ENCODE results near the gene TEKTIP1. TPM values are rescaled to one million over a fixed set of nuclear protein-coding genes. Genes with fewer than 3 reads are reported as not detected.

Gene TEKTIP1
- total RNA-seq, 1 donor from 2014 or later: 0.68 TPM

DNA sequence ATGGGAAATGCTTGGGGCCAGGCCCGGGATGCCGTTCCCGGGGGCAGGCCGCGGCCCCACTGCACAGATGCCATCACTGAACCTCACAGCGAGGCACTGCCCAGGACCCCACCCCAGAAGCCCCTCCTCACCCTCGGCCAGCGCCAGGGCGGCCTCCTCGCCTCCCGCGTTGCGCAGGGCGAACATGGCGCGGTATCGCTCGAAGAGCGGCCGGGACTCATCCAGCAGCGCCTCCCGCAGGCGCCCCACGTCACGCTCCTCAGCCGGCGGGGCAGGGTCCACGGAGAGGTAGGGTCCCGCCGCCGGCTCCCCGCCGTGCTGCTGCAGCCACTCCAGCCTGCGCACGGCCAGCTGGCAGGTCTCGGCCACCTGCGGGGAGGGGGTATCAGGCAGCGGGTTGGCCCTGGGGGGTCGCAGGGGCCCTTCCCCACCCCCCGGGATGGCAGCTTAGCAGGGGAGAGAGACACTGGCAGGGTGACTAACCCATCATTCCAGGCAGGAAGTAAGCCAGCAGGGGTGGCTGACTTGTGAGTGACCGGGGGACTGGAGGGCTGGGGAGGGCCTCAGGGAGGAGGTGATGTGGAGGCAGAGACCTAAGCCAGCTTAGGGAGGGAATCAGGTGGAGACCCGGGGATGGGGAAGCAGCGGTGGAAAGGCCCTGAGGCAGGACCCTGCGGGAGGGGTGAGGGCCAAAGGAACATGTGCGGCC lies 46.7 kb upstream of the TEKTIP1 start:
- Histone ChIP-seq H4K20me1 (ENCODE audit: insufficient read depth, low read length) (peaks cover 4% of the 10 kb centered on the region), H3K4me1 (ENCODE audit: insufficient read depth, low read length) (no peaks in the 10 kb centered on the region), H2AFZ (ENCODE audit: low read depth, low read length) (no peak overlapping the region), H3K36me3 (ENCODE audit: insufficient read depth, low read length) (peaks cover 6% of the 10 kb centered on the region), H3K4me2 (ENCODE audit: low read length) (no peak overlapping the region), H3K9ac (ENCODE audit: low read length) (no peak overlapping the region), H3K9me3 (ENCODE audit: insufficient read depth, low read depth, low read length) (no peaks in the 10 kb centered on the region), H3K27ac (ENCODE audit: low read depth, low read length) (no peak overlapping the region), H3K79me2 (ENCODE audit: insufficient read depth, low read length) (peaks cover 7% of the 10 kb centered on the region), H3K27me3 (ENCODE audit: insufficient read depth, low read length) (no peaks in the 10 kb centered on the region), H3K4me3 (ENCODE audit: insufficient read depth, low read depth, low read length) (no peak overlapping the region)
- Mint-ChIP-seq H3K27me3 (ENCODE audit: low read depth, unreplicated experiment) (no peaks in the 10 kb centered on the region), H3K9me3 (ENCODE audit: unreplicated experiment) (no peaks in the 10 kb centered on the region), H3K36me3 (ENCODE audit: low read depth, unreplicated experiment) (peaks cover 16% of the 10 kb centered on the region), H3K27ac (ENCODE audit: unreplicated experiment) (peak overlapping the region; percentile 30), H3K4me3 (ENCODE audit: unreplicated experiment) (no peak overlapping the region), H3K4me1 (ENCODE audit: low read depth, unreplicated experiment) (no peaks in the 10 kb centered on the region)
- DNase-seq (ENCODE audit: low read depth) (no peak), FAIRE-seq (no peak)
- TF ChIP-seq EZH2 (IDR thresholded peaks at IDR 0.05; ENCODE audit: insufficient read depth, low read length): no peak
- TF ChIP-seq, protein P1, sequence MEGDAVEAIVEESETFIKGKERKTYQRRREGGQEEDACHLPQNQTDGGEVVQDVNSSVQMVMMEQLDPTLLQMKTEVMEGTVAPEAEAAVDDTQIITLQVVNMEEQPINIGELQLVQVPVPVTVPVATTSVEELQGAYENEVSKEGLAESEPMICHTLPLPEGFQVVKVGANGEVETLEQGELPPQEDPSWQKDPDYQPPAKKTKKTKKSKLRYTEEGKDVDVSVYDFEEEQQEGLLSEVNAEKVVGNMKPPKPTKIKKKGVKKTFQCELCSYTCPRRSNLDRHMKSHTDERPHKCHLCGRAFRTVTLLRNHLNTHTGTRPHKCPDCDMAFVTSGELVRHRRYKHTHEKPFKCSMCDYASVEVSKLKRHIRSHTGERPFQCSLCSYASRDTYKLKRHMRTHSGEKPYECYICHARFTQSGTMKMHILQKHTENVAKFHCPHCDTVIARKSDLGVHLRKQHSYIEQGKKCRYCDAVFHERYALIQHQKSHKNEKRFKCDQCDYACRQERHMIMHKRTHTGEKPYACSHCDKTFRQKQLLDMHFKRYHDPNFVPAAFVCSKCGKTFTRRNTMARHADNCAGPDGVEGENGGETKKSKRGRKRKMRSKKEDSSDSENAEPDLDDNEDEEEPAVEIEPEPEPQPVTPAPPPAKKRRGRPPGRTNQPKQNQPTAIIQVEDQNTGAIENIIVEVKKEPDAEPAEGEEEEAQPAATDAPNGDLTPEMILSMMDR (IDR thresholded peaks at IDR 0.05; ENCODE audit: insufficient read depth, low read depth, low read length): no peak

GRCh38 chr19:3492919-3493318 lies 46.1 kb upstream of the TEKTIP1 start:
- Mint-ChIP-seq H3K27ac (ENCODE audit: unreplicated experiment) (peak overlapping the region; percentile 30), H3K36me3 (ENCODE audit: low read depth, unreplicated experiment) (peaks cover 16% of the 10 kb centered on the region), H3K4me1 (ENCODE audit: low read depth, unreplicated experiment) (peaks cover 2% of the 10 kb centered on the region), H3K27me3 (ENCODE audit: low read depth, unreplicated experiment) (no peaks in the 10 kb centered on the region), H3K4me3 (ENCODE audit: unreplicated experiment) (no peak overlapping the region), H3K9me3 (ENCODE audit: unreplicated experiment) (peaks cover 1% of the 10 kb centered on the region)
- H4K20me1 ChIP-seq (ENCODE audit: insufficient read depth, low read length): peaks cover 5% of the 10 kb centered on the region
- H3K9me3 ChIP-seq (ENCODE audit: insufficient read depth, low read depth, low read length): no peaks in the 10 kb centered on the region
- peaks cover 6% of the 10 kb centered on the region for H3K36me3 ChIP-seq (ENCODE audit: insufficient read depth, low read length)
- DNase-seq (ENCODE audit: low read depth) (no peak), FAIRE-seq (no peak)
- peaks cover 13% of the 10 kb centered on the region for H3K79me2 ChIP-seq (ENCODE audit: insufficient read depth, low read length)
- H3K4me1 ChIP-seq (ENCODE audit: insufficient read depth, low read length): no peaks in the 10 kb centered on the region
- TF ChIP-seq, protein P1 (IDR thresholded peaks at IDR 0.05; ENCODE audit: insufficient read depth, low read depth, low read length): no peak
- TF ChIP-seq EZH2 (IDR thresholded peaks at IDR 0.05; ENCODE audit: insufficient read depth, low read length): no peak
- no peak overlapping the region for H2AFZ ChIP-seq (ENCODE audit: low read depth, low read length)
- no peak overlapping the region for H3K4me3 ChIP-seq (ENCODE audit: insufficient read depth, low read depth, low read length)
- H3K4me2 ChIP-seq (ENCODE audit: low read length): no peak overlapping the region
- no peaks in the 10 kb centered on the region for H3K27me3 ChIP-seq (ENCODE audit: insufficient read depth, low read length)
- H3K9ac ChIP-seq (ENCODE audit: low read length): no peak overlapping the region
- H3K27ac ChIP-seq (ENCODE audit: low read depth, low read length): no peak overlapping the region

GRCh38 chr19:3493651-3494050 lies 45.3 kb upstream of the TEKTIP1 start:
- Mint-ChIP-seq H3K36me3 (ENCODE audit: low read depth, unreplicated experiment) (peaks cover 13% of the 10 kb centered on the region), H3K27me3 (ENCODE audit: low read depth, unreplicated experiment) (no peaks in the 10 kb centered on the region), H3K4me1 (ENCODE audit: low read depth, unreplicated experiment) (peaks cover 4% of the 10 kb centered on the region), H3K4me3 (ENCODE audit: unreplicated experiment) (no peak overlapping the region), H3K9me3 (ENCODE audit: unreplicated experiment) (peaks cover 2% of the 10 kb centered on the region), H3K27ac (ENCODE audit: unreplicated experiment) (peak overlapping the region; percentile 81)
- DNase-seq (ENCODE audit: low read depth) (no peak), FAIRE-seq (no peak)
- Histone ChIP-seq H3K36me3 (ENCODE audit: insufficient read depth, low read length) (peaks cover 6% of the 10 kb centered on the region), H4K20me1 (ENCODE audit: insufficient read depth, low read length) (peaks cover 7% of the 10 kb centered on the region), H2AFZ (ENCODE audit: low read depth, low read length) (no peak overlapping the region), H3K9me3 (ENCODE audit: insufficient read depth, low read depth, low read length) (no peaks in the 10 kb centered on the region), H3K9ac (ENCODE audit: low read length) (no peak overlapping the region), H3K4me3 (ENCODE audit: insufficient read depth, low read depth, low read length) (no peak overlapping the region), H3K79me2 (ENCODE audit: insufficient read depth, low read length) (peaks cover 20% of the 10 kb centered on the region), H3K27ac (ENCODE audit: low read depth, low read length) (no peak overlapping the region), H3K27me3 (ENCODE audit: insufficient read depth, low read length) (no peaks in the 10 kb centered on the region), H3K4me1 (ENCODE audit: insufficient read depth, low read length) (no peaks in the 10 kb centered on the region), H3K4me2 (ENCODE audit: low read length) (no peak overlapping the region)
- no peak for TF ChIP-seq EZH2 (IDR thresholded peaks at IDR 0.05; ENCODE audit: insufficient read depth, low read length)
- TF ChIP-seq, protein P1 (IDR thresholded peaks at IDR 0.05; ENCODE audit: insufficient read depth, low read depth, low read length): no peak
